ENCODE results near the gene ZNF219.

Gene ZNF219

DNA sequence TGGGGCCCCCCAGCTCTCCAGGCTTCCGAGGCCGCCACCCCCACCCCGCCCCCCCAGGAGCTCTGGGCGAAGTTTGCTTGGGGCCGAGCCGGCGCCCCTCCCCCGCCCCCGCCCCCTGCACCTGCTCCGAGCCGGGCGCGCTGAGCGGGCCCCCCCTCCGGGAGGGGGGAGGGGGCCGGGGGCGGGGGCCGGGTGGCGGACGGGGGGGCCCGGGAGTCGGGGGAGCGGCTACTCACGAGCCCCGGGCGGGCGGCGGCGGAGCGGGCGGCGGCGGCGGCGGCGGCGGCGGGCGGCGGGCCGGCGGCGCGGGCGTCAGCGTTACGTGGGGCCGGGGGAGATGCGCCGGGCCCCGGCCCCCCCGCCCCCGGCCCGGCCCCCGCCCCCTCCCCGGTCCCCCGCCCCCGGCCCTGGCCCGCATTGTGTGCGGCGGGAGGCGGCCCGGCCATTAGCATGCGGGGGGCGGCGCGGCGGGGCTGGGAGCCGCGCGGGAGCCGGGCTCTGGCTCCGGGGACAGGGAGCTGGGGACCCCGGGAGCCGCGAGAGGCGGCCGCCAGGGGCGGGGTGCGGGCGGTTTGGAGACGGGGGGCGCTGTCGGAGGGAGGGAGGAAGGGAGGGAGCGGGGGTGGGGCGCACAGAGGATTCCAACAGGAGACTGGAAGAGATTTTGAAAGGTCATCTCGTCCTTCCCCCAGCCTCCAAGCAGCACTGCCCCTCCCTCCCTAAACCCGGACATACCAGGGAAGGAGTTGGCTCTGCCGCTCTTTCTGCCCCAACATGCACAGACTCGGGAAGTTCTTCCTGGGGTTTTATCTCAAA lies at the start of gene ZNF219:
ZNF219 (minus strand) TSS at position 580 of the 816 bp plus-strand sequence. CDS start 5,064 bp downstream, outside the sequence.
- DNase-seq (ENCODE audit: low spot score), result peak; percentile 32

DNA sequence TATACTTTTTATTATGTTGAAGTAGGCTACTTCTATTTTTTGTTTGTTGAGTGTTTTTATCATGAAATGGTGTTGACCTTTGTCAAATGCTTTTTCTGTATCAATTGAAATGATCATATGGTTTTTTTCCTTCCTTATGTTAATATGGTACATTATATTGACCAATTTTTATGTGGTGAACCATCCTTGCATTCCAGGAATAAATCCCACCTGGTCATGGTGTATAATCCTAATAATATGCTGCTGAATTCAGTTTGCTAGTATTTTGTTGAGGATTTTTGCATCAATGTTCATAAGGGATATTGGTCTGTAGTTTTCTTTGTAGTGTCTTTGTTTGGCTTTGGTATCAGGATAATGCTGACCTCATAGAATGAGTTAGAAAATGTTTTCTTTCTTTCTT lies 47.0 kb upstream of the ZNF219 start:
- DNase-seq (ENCODE audit: low spot score), result no peak

DNA sequence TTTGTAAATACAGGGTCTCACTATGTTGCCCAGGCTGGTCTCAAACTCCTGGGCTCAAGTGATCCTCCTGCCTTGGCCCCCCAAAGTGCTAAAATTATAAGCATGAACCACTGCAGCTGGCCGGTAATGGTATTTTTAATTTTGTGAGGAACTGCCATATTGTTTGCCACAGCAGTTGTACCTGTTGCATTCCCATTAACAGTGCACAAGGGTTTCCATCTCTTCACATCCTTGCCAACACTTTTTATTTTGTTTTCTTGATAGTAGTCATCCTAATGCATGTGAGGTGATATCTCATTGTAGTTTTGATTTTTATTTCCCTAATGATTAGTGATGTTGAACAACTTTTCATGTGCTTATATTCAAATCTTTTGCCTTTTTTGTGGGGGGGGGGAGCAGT lies 43.9 kb upstream of the ZNF219 start:
- no peak for DNase-seq (ENCODE audit: low spot score)

DNA sequence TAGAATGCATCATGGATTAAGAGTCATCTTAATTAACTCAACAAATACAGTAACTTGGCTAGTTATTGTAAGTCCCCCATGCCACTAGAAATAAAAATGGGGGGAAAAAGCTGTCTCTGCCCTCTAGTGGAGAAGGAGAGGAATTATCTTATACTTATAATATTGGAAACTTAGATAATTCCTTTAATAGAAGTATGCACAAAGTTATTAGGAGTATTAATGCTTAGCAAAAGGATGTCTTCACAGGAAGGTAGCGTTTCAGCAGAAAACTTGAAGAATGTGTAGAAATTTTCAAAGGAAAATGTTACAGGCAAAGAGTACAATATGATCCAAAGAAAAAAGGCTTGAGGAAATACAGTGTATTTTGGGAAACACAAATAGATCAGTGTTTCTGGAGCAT lies 37.6 kb upstream of the ZNF219 start:
- DNase-seq (ENCODE audit: low spot score), result peak; percentile 5

DNA sequence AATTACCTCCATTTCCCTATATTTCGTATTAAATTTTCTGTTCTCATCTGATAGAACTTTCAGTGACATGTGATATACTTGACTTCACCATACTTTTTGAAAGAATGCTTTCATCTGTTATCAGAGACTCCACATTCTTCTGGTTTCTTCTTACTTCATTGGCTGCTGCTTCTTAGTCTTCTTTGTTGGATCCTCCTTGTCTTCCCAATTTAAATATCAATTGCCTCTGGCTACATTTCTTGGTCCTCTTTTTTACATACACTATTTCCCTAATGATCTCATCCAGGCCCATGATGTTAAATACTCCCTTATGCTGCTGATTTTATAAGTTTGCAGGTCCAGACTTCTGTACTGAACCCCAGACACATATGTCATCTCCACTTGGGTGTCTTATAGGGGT lies 35.4 kb upstream of the ZNF219 start:
- no peak for DNase-seq (ENCODE audit: low spot score)

DNA sequence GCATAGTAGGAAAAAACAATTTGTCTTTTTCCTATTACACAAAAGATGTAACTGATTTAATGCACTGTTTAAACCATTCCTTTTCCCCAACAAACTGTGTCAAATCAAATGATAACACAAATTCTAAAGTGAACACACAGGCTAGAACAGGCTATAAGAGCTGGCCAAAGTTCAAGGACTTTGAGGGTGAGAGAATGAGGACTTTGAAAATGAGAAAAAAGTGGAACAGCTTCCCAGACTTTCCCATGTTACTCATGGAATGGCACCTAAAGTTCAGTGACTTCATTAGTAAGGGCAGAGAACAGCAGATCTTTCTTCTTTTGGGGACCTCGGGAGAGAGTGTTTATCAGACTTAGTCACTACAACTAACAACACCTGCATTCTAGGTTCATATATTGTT lies 25.0 kb upstream of the ZNF219 start:
- no peak for DNase-seq (ENCODE audit: low spot score)

DNA sequence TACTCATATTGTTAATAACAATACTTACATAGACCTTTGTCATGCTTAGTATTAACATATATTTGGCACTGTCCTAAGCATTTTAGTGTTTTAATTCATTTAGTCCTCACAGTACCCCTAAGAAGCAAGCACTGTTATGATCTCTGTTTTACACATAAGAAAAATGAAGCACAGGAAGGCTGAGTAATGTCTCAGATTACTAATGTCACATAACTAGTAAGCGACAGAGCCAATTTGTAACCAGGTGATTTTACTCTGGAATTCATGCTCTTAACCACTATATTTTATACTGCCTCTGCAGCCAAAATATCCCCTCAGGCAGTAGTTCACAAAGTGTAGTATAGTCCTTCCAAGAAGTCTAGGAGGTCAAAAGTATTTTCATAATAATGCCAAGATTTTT lies 22.7 kb upstream of the ZNF219 start:
- DNase-seq (ENCODE audit: low spot score), result no peak

DNA sequence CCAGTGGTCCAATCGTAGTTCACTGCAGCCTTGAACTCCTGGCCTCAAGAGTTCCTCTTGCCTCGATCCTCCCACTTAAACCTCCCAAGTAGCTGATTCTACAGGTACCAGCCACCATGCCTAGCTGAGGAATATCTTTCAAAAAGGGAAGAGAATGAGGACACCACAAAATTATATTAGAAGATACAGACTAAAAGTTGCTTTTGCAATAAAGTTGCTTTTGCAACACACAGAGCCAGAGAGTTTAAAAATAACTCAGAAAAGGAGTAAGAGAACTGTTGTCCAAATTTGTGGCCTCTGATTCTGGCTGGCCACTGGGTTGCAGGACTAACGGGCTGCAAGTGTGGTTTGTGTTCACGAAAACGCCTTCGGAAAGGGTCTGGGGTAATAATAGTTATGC lies 22.2 kb upstream of the ZNF219 start:
- DNase-seq (ENCODE audit: low spot score), result no peak

DNA sequence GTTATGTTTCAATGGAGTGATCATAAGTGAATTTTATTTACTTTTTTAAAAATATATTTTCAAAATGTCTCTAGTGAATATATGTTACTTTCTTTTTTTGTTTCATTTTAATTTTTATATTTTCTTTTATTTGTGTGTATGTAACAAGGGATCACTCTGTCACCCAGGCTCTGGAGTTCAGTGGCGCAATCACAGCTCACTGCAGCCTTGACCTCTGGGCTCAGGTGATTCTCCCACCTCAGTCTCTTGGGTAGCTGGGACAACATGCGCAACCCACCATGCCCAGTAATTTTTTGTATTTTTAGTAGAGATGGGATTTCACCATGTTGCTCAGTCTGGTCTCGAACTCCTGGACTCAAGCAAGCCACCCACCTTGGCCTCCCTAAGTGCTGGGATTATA lies 20.5 kb upstream of the ZNF219 start:
- DNase-seq (ENCODE audit: low spot score), result no peak

DNA sequence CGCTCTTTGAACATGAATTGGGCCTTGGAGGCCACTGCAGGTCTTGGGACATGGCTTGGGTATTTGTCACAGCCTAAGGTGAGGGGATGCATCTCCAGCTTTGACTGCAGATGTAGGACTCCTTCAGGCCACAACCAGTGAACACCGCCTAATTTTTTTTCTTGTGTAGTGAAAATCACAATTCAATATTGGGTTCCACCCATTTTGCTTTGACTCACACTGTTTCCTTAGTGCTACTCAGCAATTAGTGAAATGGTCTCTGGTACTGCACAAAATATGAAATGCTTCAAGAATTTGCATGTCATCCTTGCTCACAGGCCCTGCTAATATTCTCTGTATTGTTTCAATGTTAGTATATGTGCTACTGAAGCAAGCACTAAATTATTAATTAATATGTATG lies 14.9 kb upstream of the ZNF219 start:
- no peak for DNase-seq (ENCODE audit: low spot score)

DNA sequence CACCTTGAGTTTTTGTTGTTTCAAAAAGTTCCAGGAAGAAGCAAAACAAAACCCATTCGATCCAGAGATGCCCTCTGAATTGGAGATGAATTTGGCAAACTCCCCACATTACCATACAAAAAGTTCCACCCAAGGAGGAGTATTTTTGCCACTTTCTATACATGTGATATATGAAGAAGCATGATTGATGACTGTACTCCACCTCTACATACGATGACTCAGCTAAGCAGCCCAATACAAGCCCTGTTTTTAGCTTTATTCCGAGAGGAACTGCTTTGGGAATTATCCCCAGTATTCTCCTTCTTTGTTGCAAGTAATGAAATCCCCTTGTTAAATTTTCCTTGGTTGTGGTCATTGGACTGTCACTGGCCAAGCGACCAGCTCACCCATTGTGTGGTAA lies 13.8 kb upstream of the ZNF219 start:
- DNase-seq (ENCODE audit: low spot score), result no peak

DNA sequence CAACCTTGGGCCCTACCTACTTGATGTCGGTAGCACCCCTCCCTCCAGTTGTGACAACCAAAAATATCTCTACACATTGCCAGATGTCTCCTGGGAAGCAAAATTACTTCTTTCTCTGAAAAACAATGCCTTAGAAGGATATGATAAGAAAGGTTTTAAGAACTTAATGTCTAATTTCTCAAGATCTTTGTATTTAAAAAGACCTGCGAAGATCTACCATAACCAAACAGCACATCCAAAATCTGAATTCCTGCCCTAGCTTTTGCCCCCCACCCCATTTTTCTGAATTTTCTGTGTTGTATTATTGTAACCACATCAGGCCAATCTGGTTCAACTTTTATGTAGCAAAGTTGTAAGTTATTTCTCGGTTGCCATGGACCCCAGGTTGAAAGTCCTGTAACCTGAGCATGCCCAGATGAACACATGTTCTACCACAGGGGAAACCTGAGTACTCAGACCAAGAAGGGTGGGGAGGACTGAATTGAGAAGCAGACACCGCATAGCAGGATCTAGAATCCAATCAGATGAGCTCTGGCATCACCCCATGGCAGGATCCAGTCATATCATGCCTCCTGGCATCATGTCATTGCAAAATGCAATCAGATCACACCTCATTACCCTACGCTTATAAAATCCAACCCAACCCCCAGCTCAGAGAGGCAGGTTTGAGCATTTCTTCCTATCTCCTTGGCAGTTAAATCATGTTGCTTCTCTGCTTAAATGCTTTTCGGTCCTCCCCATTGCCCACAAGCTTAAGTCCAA lies 11.1 kb upstream of the ZNF219 start:
- no peak for DNase-seq (ENCODE audit: low spot score)

DNA sequence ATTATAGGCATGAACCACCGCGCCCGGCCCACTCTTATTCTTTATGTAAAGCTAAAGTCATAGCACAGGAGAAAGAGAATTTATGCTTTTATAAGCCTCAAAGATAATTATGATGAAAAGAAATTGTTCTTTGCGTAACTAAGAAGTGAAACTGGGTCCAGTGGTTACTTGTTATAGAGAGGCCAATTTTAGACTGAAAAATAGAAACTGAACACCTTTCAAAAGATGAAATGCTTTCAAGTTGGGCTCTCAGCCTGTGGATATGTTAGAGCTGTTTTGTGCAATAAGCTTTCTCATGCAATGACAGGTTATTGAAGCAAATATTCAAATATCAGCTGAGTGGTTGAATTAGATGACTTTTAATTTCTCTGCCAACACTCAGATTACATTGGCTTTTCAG lies 10.3 kb upstream of the ZNF219 start:
- no peak for DNase-seq (ENCODE audit: low spot score)

DNA sequence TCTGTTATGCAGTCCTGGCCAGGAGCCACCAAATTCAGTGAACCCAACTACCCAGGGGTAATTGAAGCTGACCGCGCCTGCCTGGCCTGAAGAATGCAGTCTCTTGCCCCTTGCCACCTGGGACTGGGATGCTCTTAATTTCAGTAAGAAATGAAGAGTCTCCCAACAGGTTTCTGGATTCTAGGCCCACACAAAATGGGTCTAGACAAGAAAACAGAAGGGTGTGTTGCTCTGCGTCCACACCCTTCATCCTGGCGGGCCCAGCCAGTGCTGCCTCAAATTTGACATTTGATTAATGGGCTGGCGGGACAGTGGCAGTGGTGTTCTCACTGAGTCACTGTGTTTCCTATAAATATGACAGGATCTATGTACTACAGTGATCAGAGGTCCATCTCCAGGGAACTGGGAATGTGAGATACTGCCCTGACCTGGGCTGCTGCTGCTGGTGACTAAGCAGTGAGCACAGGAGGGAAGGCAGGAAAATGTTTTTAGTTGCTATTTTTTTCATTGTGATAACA lies 8.9 kb upstream of the ZNF219 start:
- DNase-seq (ENCODE audit: low spot score), result no peak

DNA sequence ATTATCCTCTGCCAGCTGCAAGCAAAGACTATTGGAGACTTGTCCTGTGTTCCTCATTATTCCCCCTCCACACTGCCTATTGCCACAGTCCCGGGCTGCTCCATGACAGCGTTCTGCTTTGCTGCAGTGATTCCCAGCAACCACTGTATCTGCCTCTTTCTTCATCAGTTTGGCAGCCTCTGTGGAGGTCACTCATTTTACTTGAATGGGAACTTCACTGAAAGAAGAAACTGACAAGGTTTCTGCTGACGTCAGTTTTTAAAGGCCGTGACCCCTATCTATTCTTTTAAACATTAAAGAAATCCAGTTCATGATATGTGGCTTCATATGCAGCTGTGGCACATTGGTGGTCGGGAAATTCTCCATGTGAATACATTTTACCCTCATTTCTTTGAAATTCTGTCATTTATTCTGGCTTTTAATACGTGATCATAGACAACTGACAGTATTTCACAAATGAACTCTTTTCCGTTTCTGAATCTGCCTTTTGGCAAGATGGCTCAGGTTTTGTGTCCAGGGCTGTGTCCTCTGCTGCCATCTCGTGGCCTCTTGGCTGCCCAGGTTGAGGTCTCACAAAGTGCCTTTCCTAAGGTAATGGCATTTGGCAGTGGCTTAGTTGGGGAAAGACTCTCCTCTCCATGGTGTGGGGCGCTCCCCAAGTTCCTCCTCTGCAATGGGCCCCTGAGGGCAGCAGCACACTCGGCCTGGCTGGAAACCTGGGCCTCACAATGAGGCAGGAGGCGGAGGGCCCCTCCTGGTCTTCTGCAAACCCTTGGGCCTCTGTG lies 8.2 kb upstream of the ZNF219 start:
- DNase-seq (ENCODE audit: low spot score), result peak; percentile 87

DNA sequence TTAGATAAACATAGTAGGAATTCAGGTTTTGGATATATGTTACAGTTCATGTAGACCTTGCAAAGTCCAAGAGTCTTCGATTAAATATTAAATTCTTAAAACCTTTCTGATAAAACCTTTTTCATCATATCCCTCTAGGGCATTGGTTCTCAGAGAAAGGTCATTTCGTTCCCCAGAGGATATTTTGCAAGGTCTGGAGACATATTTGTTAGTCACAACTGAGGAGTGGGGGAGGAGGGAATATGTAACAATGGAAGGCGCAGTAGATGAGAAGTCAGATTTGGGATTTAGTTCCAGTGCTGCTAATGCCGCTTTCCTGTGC lies 7.7 kb upstream of the ZNF219 start:
- no peak for DNase-seq (ENCODE audit: low spot score)

DNA sequence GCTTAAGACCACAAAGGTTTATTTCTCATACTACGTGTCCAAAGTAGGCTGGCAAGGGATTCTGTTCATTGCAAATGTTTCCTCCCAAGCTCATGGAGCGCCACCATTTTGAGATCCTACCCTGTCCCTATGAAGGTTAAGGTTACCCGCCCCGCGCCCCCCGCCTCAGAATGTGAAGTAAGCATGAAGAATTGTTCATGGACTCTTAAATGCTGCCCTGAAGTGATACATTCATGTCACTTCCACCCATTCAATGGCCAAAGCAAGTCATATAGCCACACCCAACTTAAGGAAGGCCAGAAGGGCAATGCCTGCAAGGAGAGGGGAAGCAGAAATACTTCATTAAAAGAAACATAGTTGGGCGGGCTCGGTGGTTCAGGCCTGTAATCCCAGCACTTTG lies 6.6 kb upstream of the ZNF219 start:
- DNase-seq (ENCODE audit: low spot score), result no peak

DNA sequence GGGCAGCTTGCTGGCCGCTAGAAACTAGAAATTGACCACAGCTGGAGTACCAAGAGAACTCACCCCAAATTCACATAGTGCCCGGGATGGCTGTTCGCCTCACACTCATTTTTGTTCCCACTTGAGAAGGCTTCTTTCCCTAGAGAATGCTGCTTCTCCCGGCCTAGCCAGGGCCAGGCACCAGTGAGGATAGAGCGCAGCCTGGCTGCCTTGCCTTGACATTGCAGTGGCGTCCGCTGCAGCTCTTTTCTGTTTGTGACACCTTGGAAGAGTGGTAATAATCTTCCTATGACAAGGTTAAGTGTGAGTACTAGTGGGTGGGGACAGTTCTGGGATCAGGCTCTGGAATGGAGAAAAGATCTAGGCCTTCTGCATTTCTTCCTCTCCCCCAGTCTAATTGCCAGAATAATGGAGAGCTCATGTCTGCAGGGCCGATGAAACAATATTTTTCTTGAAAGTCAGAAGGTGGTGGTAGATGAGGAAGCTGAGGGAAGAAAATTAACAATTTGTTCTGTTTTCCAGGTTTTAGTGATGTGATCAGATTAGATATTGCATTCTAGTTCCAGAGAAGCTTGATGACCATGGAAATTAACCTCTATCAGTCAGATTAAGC lies 6.1 kb upstream of the ZNF219 start:
- peak; percentile 90 for DNase-seq (ENCODE audit: low spot score)

DNA sequence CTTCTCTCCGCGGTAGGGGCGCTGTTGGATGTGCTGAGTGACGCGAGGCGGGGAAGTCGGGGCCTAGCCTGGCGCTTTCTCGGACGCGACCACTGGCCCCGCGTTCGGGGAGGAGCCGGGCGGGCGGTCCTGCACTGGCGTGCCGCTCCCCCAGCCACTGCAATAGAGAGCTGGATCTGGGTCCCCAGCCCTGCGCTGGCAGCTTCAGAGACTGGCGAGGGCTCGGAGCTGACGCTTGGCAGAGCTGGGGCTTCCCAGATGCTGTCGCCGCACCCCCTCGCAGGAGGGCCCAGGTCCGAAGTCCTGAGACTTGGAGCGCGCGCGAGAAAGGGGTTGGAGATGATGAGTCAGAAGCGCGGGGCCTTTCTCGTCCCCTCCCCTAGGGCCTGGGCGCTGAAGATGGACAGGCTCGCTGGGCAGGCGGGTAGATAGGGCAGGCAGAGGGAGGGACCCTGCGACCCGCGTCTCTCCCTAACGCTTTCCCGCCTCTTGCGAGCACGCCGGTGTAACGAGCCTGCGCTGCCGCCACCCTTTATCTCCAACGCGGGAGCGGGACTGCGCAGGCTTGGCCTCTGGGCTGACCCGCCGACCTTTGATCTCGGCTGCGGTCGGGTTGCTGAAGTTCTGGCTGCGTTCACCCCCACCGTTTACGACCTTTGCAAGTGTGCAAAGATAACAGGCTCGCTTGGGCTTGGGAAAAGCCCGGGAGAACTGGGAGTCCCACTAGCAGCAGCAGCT lies 5.4 kb upstream of the ZNF219 start:
- DNase-seq (ENCODE audit: low spot score), result peak; percentile 98

DNA sequence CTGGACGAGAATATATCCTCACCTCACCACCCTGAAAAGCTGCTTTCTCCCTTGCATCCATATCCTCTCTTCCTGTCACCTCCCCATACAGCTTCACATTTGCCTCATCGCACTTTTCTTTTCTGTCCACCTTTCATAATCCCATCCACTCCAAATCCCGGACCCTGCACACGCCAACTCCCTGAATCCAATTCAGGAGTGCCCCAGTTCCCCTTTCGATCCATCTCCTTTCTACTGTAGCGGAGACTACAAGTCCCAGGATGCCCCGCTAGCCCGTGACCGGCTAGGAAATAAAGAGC lies 4.9 kb upstream of the ZNF219 start:
- no peak for DNase-seq (ENCODE audit: low spot score)

DNA sequence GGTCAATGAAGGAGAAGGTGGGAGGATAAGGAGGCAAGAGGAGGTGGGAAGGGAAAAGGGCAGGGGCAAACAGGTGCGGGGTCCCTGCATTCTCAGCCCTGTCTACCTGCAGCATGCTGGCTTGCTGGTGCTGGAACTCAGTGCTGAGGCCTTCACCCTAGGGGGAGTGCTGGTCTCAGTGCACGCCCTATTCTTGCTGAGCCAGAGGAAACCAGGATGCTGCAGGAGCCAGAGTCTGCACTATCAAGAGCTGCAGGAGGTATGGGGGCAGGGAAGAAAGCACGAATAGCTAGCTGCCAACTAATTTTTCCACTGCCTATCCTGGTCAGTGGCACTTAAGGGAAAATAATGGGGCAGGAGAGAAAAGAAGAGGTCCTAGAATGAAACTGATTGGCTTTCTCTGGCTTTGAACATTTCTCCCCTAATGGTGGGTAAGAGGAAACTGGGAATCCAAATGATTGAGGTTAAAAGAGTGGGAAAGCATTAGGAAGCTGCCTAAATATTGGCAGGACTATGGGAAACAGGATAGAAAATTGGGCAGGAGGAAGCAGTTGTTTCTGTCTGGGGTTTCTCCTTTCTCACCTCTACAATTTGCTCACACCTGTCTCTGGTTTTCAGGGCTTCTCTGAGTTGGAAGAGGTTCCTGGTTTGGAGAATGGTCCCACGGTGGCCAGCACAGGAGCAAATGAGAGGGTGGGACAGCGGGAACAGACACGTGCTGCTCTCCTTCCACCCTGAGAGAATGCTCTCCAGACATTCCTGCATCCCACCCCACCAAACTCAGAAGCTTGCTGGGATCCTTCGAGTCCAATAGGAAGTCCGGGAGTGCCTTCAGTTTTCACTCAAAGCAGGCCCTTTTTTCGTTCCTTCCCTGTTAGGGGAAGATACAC lies 4.3 kb upstream of the ZNF219 start:
- DNase-seq (ENCODE audit: low spot score), result no peak

Measured in pons (tissue), 1 donor.